ENCODE data around the gene PPP1R15B. TPM values are rescaled to one million over a fixed set of nuclear protein-coding genes. Genes with fewer than 3 reads are reported as not detected.

The PPP1R15B gene
- total and polyA plus RNA-seq, 8 donors: 6.5 to 74.4 (median 31.6) TPM

DNA sequence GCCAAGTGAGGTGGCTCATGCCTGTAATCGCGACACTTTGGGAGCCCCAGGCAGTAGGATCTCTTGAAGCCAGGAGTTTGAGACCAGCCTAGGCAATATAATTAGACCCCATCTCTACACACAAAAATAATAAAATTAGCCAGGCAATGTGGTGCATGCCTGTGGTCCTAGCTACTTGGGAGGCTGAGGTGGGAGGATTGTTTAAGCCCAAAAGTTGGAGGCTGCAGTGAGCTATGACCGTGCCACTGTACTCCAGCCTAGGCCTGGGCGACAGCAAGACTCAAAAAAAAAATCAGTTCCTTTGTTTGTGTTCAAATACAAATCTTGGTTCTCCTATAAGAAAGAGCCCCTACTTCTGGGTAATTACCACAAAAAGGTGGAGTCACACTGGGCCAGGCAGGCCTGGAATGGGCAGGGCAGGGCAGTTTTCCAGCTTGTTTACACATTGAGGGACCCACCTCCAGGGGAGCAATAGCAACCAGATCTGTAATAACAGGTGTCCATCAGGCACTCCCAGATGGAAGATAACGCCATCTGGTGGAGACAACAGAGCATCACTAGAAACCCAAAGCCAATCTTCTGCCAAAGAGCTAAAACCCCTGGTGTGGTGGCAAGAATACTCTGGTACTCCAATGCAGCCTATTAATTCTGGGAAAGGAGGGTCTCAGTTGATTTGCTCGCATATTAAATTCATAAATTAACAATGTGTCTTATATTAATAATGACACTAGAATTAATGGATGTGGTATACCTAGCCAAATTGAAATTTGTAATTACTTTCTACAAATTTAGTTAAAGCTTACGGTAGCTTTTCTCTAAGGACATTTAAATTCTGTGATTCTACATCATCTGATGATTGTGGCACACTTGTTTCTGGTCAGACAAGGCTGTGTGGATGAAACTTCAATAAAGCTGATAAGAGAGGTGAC, 13.2 kb downstream of the PPP1R15B start:
- H3K9me3 ChIP-seq: no peaks in the 10 kb centered on the region
- peak; percentile 85 to 93 for DNase-seq
- no peaks in the 10 kb centered on the region for H3K27me3 ChIP-seq
- no peak overlapping the region for H3K4me3 ChIP-seq
- peaks cover 4 to 35% (median 21%) of the 10 kb centered on the region in 4 donors for H3K4me1 ChIP-seq
- H3K36me3 ChIP-seq: peaks cover 17 to 58% (median 50%) of the 10 kb centered on the region in 4 donors
- intact Hi-C loops (cut with DNase I; ENCODE audit: low total_unique reads): no loop called here
- WGBS, 5 donors: 52 to 59% (median 54%) methylated on average over 7 of the region's 7 CpGs
- TF ChIP-seq EP300 (IDR thresholded peaks at IDR 0.05) (no peak), POLR2AphosphoS5 (IDR thresholded peaks at IDR 0.05) (peak in 2 of 3 donors; percentile 16 to 80), POLR2A (IDR thresholded peaks at IDR 0.05) (no peak)
- TF ChIP-seq, protein P1, sequence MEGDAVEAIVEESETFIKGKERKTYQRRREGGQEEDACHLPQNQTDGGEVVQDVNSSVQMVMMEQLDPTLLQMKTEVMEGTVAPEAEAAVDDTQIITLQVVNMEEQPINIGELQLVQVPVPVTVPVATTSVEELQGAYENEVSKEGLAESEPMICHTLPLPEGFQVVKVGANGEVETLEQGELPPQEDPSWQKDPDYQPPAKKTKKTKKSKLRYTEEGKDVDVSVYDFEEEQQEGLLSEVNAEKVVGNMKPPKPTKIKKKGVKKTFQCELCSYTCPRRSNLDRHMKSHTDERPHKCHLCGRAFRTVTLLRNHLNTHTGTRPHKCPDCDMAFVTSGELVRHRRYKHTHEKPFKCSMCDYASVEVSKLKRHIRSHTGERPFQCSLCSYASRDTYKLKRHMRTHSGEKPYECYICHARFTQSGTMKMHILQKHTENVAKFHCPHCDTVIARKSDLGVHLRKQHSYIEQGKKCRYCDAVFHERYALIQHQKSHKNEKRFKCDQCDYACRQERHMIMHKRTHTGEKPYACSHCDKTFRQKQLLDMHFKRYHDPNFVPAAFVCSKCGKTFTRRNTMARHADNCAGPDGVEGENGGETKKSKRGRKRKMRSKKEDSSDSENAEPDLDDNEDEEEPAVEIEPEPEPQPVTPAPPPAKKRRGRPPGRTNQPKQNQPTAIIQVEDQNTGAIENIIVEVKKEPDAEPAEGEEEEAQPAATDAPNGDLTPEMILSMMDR (IDR thresholded peaks at IDR 0.05): peak in 5 of 7 experiments; percentile 68 to 82 (median 80)
- H3K27ac ChIP-seq: peak overlapping the region; percentile 42 to 82 (median 70)

DNA sequence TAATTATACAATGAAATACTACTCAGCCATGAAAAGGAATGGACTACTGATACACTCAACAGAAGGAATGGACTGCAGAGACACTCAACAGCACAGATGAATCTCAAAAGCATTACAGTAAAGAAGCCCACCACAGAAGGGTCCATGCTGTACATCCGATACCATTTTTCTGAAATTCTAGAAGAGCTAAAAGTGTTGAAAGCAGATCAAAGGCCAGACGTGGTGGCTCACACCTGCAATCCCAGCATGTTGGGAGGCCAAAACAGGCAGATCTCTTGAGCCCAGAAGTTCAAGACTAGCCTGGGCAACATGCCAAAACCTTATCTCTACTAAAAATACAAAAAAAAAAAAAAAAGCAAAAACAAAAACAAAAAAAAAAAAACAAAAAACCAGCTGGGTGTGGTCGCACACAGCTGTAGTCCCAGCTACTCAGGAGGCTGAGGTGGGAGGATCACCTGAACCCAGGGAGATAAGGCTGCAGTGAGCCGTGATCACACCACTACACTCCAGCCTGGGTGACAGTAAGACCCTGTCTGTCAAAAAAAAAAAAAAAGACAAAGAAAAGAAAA, 15.5 kb downstream of the PPP1R15B start:
- H3K4me1 ChIP-seq: peaks cover 4 to 23% (median 18%) of the 10 kb centered on the region in 4 donors
- TF ChIP-seq, protein P1 (IDR thresholded peaks at IDR 0.05): no peak
- TF ChIP-seq EP300 (IDR thresholded peaks at IDR 0.05) (no peak), POLR2AphosphoS5 (IDR thresholded peaks at IDR 0.05) (no peak), POLR2A (IDR thresholded peaks at IDR 0.05) (no peak)
- no peaks in the 10 kb centered on the region for H3K27me3 ChIP-seq
- WGBS, 5 donors: 77 to 86% (median 80%) methylated on average over 4 of the region's 4 CpGs
- H3K36me3 ChIP-seq: peaks cover 9 to 34% (median 28%) of the 10 kb centered on the region in 4 donors
- no peak for DNase-seq
- intact Hi-C loops (cut with DNase I; ENCODE audit: low total_unique reads): no loop called here
- no peak overlapping the region for H3K27ac ChIP-seq
- H3K9me3 ChIP-seq: no peaks in the 10 kb centered on the region
- no peak overlapping the region for H3K4me3 ChIP-seq

DNA sequence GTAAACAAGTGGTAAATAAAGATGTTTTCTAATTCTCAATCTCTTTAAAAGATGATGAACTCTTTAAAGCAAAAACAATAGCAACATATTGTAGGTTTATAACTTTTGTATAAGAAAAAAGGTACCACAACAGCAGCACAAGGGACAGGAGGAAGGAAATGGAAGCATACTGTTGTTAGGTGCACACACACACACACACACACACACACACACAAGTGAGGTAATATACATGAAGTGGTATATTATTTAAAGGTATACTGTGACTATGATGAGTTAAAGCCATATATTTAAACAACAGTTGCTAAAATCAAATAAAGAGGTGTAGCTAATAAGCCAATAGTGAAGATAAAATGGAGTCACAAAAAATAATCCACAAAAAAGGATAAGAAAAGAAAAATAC, 20.0 kb downstream of the PPP1R15B start:
- DNase-seq: no peak
- H3K27me3 ChIP-seq: no peaks in the 10 kb centered on the region
- no peak overlapping the region for H3K4me3 ChIP-seq
- peaks cover 0 to 9% (median 4%) of the 10 kb centered on the region in 4 donors for H3K4me1 ChIP-seq
- TF ChIP-seq, protein P1 (IDR thresholded peaks at IDR 0.05): no peak
- TF ChIP-seq POLR2AphosphoS5 (IDR thresholded peaks at IDR 0.05) (no peak), EP300 (IDR thresholded peaks at IDR 0.05) (no peak), POLR2A (IDR thresholded peaks at IDR 0.05) (no peak)
- H3K27ac ChIP-seq: no peak overlapping the region
- intact Hi-C loops (cut with DNase I; ENCODE audit: low total_unique reads): no loop called here
- no peaks in the 10 kb centered on the region for H3K9me3 ChIP-seq
- H3K36me3 ChIP-seq: no peaks in the 10 kb centered on the region

DNA sequence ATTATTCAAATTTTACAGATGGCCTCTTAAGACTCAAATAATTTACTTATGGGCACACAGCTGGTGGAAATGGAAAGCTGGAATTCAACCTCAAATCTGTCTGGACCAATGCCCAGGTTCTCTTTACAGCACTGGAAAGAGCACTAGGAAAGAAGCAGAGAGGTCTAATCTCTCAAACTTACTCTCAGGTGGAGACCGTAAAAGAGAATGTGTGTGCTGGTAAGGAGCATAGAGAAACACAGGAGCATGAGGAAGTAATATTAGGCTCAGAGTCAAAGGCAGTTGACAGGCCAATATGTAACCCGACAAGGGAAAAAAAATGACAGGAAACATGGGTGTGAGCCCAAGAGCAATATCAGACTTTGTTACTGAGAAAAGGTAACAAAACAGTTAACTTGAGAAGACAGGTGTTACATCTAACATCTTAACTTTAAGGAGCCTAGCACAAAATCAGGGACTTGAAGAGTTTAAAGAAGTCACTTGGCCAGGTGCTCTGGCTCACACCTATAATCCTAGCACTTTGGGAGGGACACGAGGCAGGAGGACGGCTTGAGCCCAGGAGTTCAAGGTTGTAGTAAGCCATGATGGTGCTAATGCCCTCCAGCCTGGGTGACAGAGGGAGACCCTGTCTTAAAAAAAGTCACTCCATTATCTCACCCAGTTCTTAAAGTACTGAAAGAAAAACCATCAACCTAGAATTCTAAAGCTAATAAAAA, 20.7 kb downstream of the PPP1R15B start:
- DNase-seq: peak; percentile 25 to 40
- peak overlapping the region in 2 of 5 donors; percentile 45 to 47 for H3K27ac ChIP-seq
- WGBS, 5 donors: 19 to 34% (median 24%) methylated on average over 4 of the region's 4 CpGs

More for the DNA sequence above, 20.7 kb downstream of the PPP1R15B start:
- intact Hi-C loops (cut with DNase I; ENCODE audit: low total_unique reads): no loop called here
- H3K27me3 ChIP-seq: no peaks in the 10 kb centered on the region
- H3K4me3 ChIP-seq: no peak overlapping the region
- no peaks in the 10 kb centered on the region for H3K9me3 ChIP-seq
- H3K4me1 ChIP-seq: peaks cover 0 to 9% (median 4%) of the 10 kb centered on the region in 4 donors
- H3K36me3 ChIP-seq: no peaks in the 10 kb centered on the region
- no peak for TF ChIP-seq EP300 (IDR thresholded peaks at IDR 0.05)
- TF ChIP-seq POLR2AphosphoS5 (IDR thresholded peaks at IDR 0.05): peak in 1 of 3 donors; percentile 6
- TF ChIP-seq POLR2A (IDR thresholded peaks at IDR 0.05): no peak
- TF ChIP-seq, protein P1 (IDR thresholded peaks at IDR 0.05): no peak
